CD14-positive monocyte (primary cell): Measurements from ENCODE around the gene ALPI. TPM values are rescaled to one million over a fixed set of nuclear protein-coding genes. Genes with fewer than 3 reads are reported as not detected.
A peak's percentile ranks its signal among the peaks of the same experiment; 100 is the strongest.

ENCODE experiments used
- DNase-seq, 3 donors: peaks; one replicate each; pipeline ENCODE4 v3.0.0-alpha.2; 2011 to 2022
- H2AFZ ChIP-seq: 2 replicates; pipeline ENCODE4 v1.6.0; 2012; ENCODE audit warnings: mild to moderate bottlenecking, low read depth, low read length, inconsistent platforms; ENCODE audit not compliant: insufficient read depth, poor library complexity, severe bottlenecking
- H3K27ac ChIP-seq, 2 donors: 1 replicate in 1 of 2; 2 replicates in 1 of 2; pipeline ENCODE4 v1.5.1; 2012 to 2013; ENCODE audit warnings: low read length in 2 of 2, control low read depth in 1 of 2, inconsistent platforms in 1 of 2, low read depth in 1 of 2, mild to moderate bottlenecking in 1 of 2
- H3K27me3 ChIP-seq, 2 donors: one replicate each; pipeline versions ENCODE4 v1.6.0 to v1.6.1; 2011 to 2013; ENCODE audit warnings: low read length in 2 of 2; ENCODE audit not compliant: control insufficient read depth in 2 of 2, insufficient read depth in 2 of 2
- H3K36me3 ChIP-seq, 2 donors: replicated peaks in 1 of 2; 1 replicate in 1 of 2; 2 replicates in 1 of 2; pipeline versions ENCODE4 v1.5.1 to v1.6.1; 2012 to 2013; ENCODE audit warnings: low read length in 2 of 2, control low read depth in 1 of 2, inconsistent platforms in 1 of 2, mild to moderate bottlenecking in 1 of 2; ENCODE audit not compliant: insufficient read depth in 2 of 2, control insufficient read depth in 1 of 2
- H3K4me1 ChIP-seq, 2 donors: 1 replicate in 1 of 2; 2 replicates in 1 of 2; pipeline versions ENCODE4 v1.5.1 to v1.6.1; 2012 to 2013; ENCODE audit warnings: low read length in 2 of 2, control low read depth in 1 of 2, inconsistent platforms in 1 of 2, mild to moderate bottlenecking in 1 of 2, moderate library complexity in 1 of 2; ENCODE audit not compliant: insufficient read depth in 2 of 2, control insufficient read depth in 1 of 2
- H3K4me2 ChIP-seq: replicated peaks from 2 replicates; pipeline ENCODE3; 2012; ENCODE audit warnings: low read length, moderate library complexity, mild to moderate bottlenecking; ENCODE audit not compliant: poor library complexity, severe bottlenecking; ENCODE audit errors: extremely low read depth
- H3K4me3 ChIP-seq, 3 experiments: fragments of 200-600 bp in 1 of 3; sonication (generic) in 1 of 3; replicated peaks in 1 of 3; 1 replicate in 2 of 3; 2 replicates in 1 of 3; pipeline ENCODE4 v1.5.1; 2011 to 2013; ENCODE audit warnings: low read length in 3 of 3, mild to moderate bottlenecking in 3 of 3, control low read depth in 2 of 3, low read depth in 2 of 3, inconsistent platforms in 1 of 3, moderate library complexity in 1 of 3
- H3K79me2 ChIP-seq: 2 replicates; pipeline ENCODE4 v1.6.0; 2012; ENCODE audit warnings: mild to moderate bottlenecking, control low read depth, inconsistent platforms, low read length, moderate library complexity; ENCODE audit not compliant: insufficient read depth
- H3K9ac ChIP-seq: 2 replicates; pipeline ENCODE4 v1.6.0; 2017; ENCODE audit warnings: low read length, mild to moderate bottlenecking; ENCODE audit not compliant: insufficient read depth, poor library complexity, severe bottlenecking
- H3K9me3 ChIP-seq, 2 donors: replicated peaks in 1 of 2; 1 replicate in 1 of 2; 2 replicates in 1 of 2; pipeline versions ENCODE4 v1.5.1 to v1.6.1; 2012 to 2013; ENCODE audit warnings: low read length in 2 of 2, control low read depth in 1 of 2; ENCODE audit not compliant: control insufficient read depth in 1 of 2, insufficient read depth in 1 of 2
- H4K20me1 ChIP-seq: 2 replicates; pipeline ENCODE4 v1.6.0; 2012; ENCODE audit warnings: mild to moderate bottlenecking, low read length, control low read depth, moderate library complexity; ENCODE audit not compliant: insufficient read depth
- H3K27ac Mint-ChIP-seq, 7 donors: one replicate each; pipeline ENCODE4 v1.8.0; 2020; ENCODE audit warnings: mild to moderate bottlenecking in 7 of 7, mixed read lengths in 7 of 7, moderate library complexity in 6 of 7, inconsistent platforms in 2 of 7
- H3K27me3 Mint-ChIP-seq, 3 donors: one replicate each; pipeline ENCODE4 v1.8.0; 2021 to 2022; ENCODE audit warnings: low read depth in 3 of 3, mild to moderate bottlenecking in 3 of 3, mixed read lengths in 3 of 3, moderate library complexity in 3 of 3, inconsistent platforms in 1 of 3
- H3K36me3 Mint-ChIP-seq, 2 donors: one replicate each; pipeline ENCODE4 v1.8.0; 2020; ENCODE audit warnings: mixed read lengths in 2 of 2, inconsistent platforms in 1 of 2, mild to moderate bottlenecking in 1 of 2
- H3K4me1 Mint-ChIP-seq: one replicate; pipeline ENCODE4 v1.8.0; 2020; ENCODE audit warnings: mild to moderate bottlenecking, mixed read lengths
- H3K4me3 Mint-ChIP-seq, 2 donors: one replicate each; pipeline ENCODE4 v1.8.0; 2020; ENCODE audit warnings: mild to moderate bottlenecking in 2 of 2, mixed read lengths in 2 of 2, moderate library complexity in 1 of 2
- H3K9me3 Mint-ChIP-seq, 7 donors: one replicate each; pipeline ENCODE4 v1.8.0; 2020 to 2022; ENCODE audit warnings: mixed read lengths in 7 of 7, mild to moderate bottlenecking in 6 of 7, moderate library complexity in 6 of 7, inconsistent platforms in 2 of 7
- WGBS: methylation state at CpG from one replicate; pipeline ENCODE4 v1.1.5; 2013; ENCODE audit warnings: missing lambda C conversion rate; ENCODE audit not compliant: insufficient coverage; 5-methylcytosine and 5-hydroxymethylcytosine counted together
- intact Hi-C, 2 donors: fragments of 100-400 bp; cut with micrococcal nuclease; formaldehyde crosslinking; loops; one replicate each; pipeline versions ENCODE4 v1.15.0 to v1.15.1; 2023
- polyA plus RNA-seq, 3 donors: library from polyadenylated mRNA; depleted of rRNA in 1 of 3; unstranded in 2 of 3; stranded (reverse) in 1 of 3; fragments of 300-500 nt in 2 of 3; fragments of >200 nt in 1 of 3; fragmentation: Illumina TruSeq in 2 of 3; gene quantifications; 1 replicate in 2 of 3; 2 replicates in 1 of 3; pipeline ENCODE4 v1.2.3, GENCODE V29; 2012 to 2021
- TF ChIP-seq, protein P1 (sequence below): fragments of 200-600 bp; IDR thresholded peaks from one replicate; pipeline ENCODE4 v1.8.0; 2022; ENCODE audit warnings: antibody characterized with exemption, mild to moderate bottlenecking

Gene ALPI
- polyA plus RNA-seq, 3 donors = not detected

DNA sequence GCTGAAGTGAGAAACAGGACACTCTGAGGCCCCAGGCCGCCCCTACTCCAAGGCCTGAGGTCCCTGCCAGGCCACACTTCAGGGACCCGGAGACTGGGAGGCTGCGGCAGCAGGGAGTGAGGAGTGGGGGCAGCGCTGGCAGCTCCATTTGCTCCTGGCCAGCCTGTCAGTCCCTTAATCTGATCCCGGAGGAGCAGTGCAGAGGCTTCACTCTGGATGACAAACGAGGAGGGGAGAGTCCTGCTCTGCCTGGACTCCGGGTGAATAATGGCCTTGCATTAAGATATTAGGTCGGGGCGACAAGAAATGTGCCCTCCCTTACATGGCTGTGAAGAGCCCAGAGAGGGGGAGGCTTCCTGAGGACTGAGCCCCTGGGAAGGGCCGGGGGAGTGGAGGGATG is 49.9 kb downstream of the ALPI start:
- no peaks in the 10 kb centered on the region for H3K36me3 Mint-ChIP-seq
- peak overlapping the region in 1 of 2 donors; percentile 46 for H3K4me3 Mint-ChIP-seq
- no peak overlapping the region for H3K27ac Mint-ChIP-seq

DNA sequence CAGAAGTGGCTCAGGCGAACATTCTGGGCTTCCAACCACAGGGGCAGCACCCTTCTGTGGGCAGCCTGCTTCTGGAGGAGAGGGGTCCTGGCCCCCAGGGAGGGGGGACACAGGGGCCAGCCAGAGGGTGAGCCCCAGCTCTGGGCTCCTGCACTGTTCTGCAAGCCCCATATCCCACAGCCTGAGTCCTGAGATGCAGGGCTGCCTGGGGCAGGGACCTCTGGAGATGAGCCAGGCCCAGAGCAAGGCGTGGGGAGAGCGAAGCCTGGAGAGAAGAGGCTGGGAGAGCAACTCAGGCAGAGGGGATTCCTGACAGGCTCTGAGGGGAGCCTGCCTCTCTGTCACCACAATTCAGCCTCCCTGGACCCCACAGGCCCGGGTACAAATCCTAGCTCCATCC is 50.8 kb downstream of the ALPI start:
- no peaks in the 10 kb centered on the region for H4K20me1 ChIP-seq
- H3K36me3 Mint-ChIP-seq = no peaks in the 10 kb centered on the region
- no peak overlapping the region for H2AFZ ChIP-seq
- H3K27me3 ChIP-seq = peaks cover 15 to 30% of the 10 kb centered on the region in 2 donors
- H3K9me3 Mint-ChIP-seq = peaks cover 0 to 6% (median 3%) of the 10 kb centered on the region in 7 donors
- no peak overlapping the region for H3K27ac ChIP-seq
- H3K4me3 ChIP-seq = no peak overlapping the region
- no peak overlapping the region for H3K4me3 Mint-ChIP-seq
- H3K9ac ChIP-seq = no peak overlapping the region
- H3K4me1 ChIP-seq = no peaks in the 10 kb centered on the region
- peaks cover 2% of the 10 kb centered on the region for H3K4me1 Mint-ChIP-seq
- peaks cover 0 to 11% of the 10 kb centered on the region in 2 donors for H3K9me3 ChIP-seq
- DNase-seq = no peak
- peaks cover 40 to 61% (median 56%) of the 10 kb centered on the region in 3 donors for H3K27me3 Mint-ChIP-seq
- H3K36me3 ChIP-seq = no peaks in the 10 kb centered on the region
- H3K27ac Mint-ChIP-seq = no peak overlapping the region
- H3K79me2 ChIP-seq = no peaks in the 10 kb centered on the region
- intact Hi-C loops = no loop called here
- no peak overlapping the region for H3K4me2 ChIP-seq
- TF ChIP-seq, protein P1, sequence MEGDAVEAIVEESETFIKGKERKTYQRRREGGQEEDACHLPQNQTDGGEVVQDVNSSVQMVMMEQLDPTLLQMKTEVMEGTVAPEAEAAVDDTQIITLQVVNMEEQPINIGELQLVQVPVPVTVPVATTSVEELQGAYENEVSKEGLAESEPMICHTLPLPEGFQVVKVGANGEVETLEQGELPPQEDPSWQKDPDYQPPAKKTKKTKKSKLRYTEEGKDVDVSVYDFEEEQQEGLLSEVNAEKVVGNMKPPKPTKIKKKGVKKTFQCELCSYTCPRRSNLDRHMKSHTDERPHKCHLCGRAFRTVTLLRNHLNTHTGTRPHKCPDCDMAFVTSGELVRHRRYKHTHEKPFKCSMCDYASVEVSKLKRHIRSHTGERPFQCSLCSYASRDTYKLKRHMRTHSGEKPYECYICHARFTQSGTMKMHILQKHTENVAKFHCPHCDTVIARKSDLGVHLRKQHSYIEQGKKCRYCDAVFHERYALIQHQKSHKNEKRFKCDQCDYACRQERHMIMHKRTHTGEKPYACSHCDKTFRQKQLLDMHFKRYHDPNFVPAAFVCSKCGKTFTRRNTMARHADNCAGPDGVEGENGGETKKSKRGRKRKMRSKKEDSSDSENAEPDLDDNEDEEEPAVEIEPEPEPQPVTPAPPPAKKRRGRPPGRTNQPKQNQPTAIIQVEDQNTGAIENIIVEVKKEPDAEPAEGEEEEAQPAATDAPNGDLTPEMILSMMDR = no peak
- 83% methylated on average over 2 of the region's 4 CpGs for WGBS

More for the DNA sequence above, 49.9 kb downstream of the ALPI start:
- TF ChIP-seq, protein P1 = no peak
- Histone ChIP-seq H3K27me3 (peaks cover 15 to 38% of the 10 kb centered on the region in 2 donors), H3K9me3 (peaks cover 0 to 11% of the 10 kb centered on the region in 2 donors), H3K27ac (no peak overlapping the region), H3K4me1 (no peaks in the 10 kb centered on the region), H4K20me1 (no peaks in the 10 kb centered on the region), H3K9ac (no peak overlapping the region), H3K4me2 (no peak overlapping the region), H3K79me2 (no peaks in the 10 kb centered on the region), H3K4me3 (no peak overlapping the region), H2AFZ (no peak overlapping the region), H3K36me3 (no peaks in the 10 kb centered on the region)
- intact Hi-C loops = no loop called here
- WGBS = 56% methylated on average over 10 of the region's 10 CpGs
- Mint-ChIP-seq H3K9me3 (peaks cover 0 to 6% (median 3%) of the 10 kb centered on the region in 7 donors), H3K27me3 (peaks cover 43 to 69% (median 62%) of the 10 kb centered on the region in 3 donors), H3K4me1 (peaks cover 2% of the 10 kb centered on the region)
- no peak for DNase-seq
